ENCODE results near the gene RGS6.
A peak's percentile ranks its signal among the peaks of the same experiment; 100 is the strongest.

RGS6 gene

DNA sequence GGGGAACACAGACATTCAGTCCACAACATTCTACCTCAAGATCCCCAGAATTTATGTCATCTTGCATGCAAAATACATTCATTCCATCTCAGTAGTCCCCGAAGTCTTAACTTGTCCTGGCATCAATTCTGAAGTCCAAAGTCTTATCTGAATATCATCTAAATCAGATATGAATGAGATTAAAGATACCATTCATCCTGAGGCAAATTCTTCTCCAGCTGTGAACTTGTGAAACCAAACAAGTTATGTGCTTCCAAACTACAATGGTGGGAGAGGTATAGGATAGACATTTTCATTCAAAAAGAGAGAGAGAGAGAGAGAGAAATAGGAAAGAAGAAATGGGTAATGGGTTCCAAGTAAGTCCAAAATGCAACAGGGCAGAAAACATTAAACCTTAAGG, 571.0 kb downstream of the RGS6 start:
- FAIRE-seq (no peak), DNase-seq (ENCODE audit: insufficient read length) (no peak)
- TF ChIP-seq POLR2A (IDR thresholded peaks at IDR 0.05; ENCODE audit: low read depth, low read length) (no peak), POLR2AphosphoS5 (IDR thresholded peaks at IDR 0.05; ENCODE audit: low read depth, low read length) (no peak), TAF1 (IDR thresholded peaks at IDR 0.05; ENCODE audit: borderline replicate concordance, low read depth, low read length) (no peak)

DNA sequence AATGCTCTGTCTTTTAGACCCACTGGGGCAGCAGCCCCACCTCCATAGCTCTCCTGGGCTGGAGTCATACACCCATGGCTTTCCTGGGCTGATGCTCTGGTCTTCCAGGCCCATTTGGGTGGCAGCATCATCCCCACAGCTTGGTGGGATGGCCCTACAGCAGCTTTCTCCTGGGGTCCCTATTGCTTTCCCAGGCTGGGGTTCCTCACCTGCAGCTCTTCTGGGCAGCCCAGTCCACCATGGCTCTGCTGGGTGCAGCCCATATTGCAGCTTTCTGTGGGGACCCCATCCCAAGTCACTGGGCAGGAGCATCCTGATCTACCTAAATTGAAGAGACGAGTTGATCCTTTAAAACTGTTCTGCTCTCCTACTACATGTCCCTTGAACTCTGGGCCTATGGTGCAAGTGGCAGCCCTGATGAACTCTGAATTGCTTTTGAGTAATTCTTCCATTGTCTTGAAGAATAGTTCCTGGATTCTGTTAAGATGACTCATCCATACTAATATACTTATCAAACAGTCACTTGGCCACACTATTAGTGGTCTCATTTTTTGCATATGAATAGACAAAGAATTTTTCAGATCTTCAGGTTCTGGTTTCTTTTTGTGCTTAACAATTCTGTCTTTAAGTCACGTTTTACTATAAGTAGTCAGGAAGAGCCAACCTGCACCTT, 571.6 kb downstream of the RGS6 start:
- FAIRE-seq: no peak
- TF ChIP-seq POLR2AphosphoS5 (IDR thresholded peaks at IDR 0.05; ENCODE audit: low read depth, low read length) (no peak), TAF1 (IDR thresholded peaks at IDR 0.05; ENCODE audit: borderline replicate concordance, low read depth, low read length) (no peak), POLR2A (IDR thresholded peaks at IDR 0.05; ENCODE audit: low read depth, low read length) (no peak)

DNA sequence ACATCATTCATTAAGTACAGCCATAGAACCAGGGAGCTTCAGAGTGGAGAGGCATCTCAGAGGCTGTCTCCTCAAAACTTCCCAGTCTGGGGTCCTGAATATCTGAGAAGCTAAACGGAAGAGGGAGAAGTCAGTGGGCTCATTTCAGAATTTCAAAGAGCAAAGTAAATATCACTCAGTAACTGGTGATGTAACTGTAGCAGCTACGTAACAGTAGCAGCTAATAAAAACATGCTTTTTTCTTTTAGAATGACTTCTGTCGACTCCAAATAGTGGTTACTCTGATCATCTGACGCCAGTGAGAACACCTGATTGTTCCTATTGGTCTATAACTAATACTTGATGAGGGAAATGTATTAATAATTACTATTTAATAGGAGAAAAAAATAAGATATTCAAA, 578.3 kb downstream of the RGS6 start:
- TF ChIP-seq POLR2A (IDR thresholded peaks at IDR 0.05; ENCODE audit: low read depth, low read length) (no peak), POLR2AphosphoS5 (IDR thresholded peaks at IDR 0.05; ENCODE audit: low read depth, low read length) (no peak), TAF1 (IDR thresholded peaks at IDR 0.05; ENCODE audit: borderline replicate concordance, low read depth, low read length) (no peak)
- FAIRE-seq: no peak
- no peak for DNase-seq (ENCODE audit: insufficient read length)

More for the DNA sequence above, 571.6 kb downstream of the RGS6 start:
- no peak for DNase-seq (ENCODE audit: insufficient read length)

DNA sequence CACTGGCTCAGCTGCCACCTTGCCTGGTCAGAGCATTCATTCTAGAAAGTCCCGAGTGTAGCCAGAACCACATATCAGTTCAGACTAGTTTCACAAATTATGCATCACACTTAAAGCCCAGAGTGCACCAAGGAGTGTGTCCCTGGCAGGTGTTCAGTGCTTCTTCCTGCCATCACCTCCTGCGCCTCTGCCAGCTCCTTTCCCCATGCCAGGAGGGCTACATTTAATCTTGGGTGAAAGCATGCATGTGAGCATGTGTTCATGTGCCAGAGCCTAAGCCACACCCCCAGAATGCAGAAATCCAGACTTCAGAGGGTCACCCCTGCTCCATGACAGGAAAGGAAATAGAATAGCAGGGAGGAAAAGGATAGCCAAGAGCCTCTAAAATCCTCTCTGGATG, 580.1 kb downstream of the RGS6 start:
- TF ChIP-seq POLR2A (IDR thresholded peaks at IDR 0.05; ENCODE audit: low read depth, low read length) (no peak), TAF1 (IDR thresholded peaks at IDR 0.05; ENCODE audit: borderline replicate concordance, low read depth, low read length) (no peak), POLR2AphosphoS5 (IDR thresholded peaks at IDR 0.05; ENCODE audit: low read depth, low read length) (no peak)
- FAIRE-seq: no peak
- no peak for DNase-seq (ENCODE audit: insufficient read length)

DNA sequence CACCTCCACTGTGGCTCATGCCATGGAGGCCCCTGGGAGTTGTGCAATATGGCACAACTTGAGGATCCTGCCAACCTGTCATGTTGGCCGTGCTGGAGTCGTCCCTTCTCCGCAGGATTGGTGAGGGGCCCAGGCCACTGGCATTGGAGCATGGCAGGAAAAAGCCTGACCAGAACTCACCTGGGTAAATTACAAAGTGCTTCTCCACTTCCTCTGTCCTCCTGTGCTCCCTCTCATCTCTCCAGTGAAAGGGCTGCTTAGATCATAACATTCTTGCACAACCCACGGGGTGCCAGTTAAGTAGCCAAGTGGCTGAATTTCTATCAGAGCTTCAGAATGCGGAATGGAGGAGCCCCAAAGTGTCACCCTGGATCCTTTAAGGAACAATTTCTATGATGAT, 580.7 kb downstream of the RGS6 start:
- DNase-seq (ENCODE audit: insufficient read length): no peak
- no peak for FAIRE-seq
- TF ChIP-seq POLR2A (IDR thresholded peaks at IDR 0.05; ENCODE audit: low read depth, low read length) (no peak), TAF1 (IDR thresholded peaks at IDR 0.05; ENCODE audit: borderline replicate concordance, low read depth, low read length) (no peak), POLR2AphosphoS5 (IDR thresholded peaks at IDR 0.05; ENCODE audit: low read depth, low read length) (no peak)

DNA sequence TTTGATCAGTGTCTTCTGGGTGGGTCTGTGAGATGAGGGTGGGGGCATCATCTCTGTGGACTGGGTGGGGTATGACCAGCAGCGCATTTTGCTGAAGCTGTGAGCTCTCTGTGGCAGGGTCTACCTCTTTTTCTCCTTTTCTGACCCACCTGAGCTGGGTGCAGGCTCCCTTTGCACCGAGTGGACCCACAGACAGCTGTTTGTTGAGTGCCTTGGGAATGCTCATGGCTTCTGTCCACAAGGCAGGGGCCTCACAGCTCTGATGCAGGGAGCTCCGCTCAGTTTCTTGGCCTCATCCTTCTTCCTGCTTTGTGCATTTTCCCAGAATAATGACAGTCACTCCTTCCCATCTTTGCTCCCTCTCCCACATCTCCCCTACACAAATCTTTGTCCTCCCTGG, 581.1 kb downstream of the RGS6 start:
- TF ChIP-seq POLR2A (IDR thresholded peaks at IDR 0.05; ENCODE audit: low read depth, low read length) (no peak), POLR2AphosphoS5 (IDR thresholded peaks at IDR 0.05; ENCODE audit: low read depth, low read length) (no peak), TAF1 (IDR thresholded peaks at IDR 0.05; ENCODE audit: borderline replicate concordance, low read depth, low read length) (no peak)
- DNase-seq (ENCODE audit: insufficient read length) (no peak), FAIRE-seq (no peak)

DNA sequence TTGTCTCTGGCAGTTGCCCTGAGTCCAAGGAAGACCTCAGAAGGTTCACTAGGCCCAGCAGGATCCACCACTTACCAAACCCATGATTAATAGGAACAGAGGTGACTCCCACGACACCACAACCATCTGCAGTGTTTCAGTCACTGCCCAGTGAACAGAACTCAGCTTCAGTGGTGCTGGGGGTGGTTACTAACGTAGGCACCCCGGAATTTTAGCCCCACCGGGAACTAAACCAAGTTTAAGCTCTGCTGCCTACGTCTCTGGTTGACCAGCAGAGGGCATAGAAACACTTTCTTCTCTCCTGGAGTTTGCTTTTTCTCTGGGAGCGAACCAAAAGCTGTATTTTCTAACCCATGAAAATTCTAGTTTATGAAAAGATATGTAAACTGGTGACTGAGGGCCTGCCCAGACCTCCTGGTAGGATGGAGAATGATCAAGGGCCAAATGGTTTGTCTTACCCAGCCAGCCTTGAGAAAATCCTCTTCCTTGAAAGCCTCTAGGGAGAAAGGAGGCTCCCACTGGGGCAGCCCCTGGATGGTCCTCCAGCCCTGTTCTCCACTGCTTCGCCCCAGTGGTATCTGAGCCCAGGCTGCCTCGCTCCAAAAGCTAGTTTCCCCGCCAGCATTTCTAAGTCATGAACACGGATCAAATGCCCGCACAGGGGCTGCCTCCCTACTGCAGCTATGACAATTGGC, 581.9 kb downstream of the RGS6 start:
- no peak for DNase-seq (ENCODE audit: insufficient read length)
- FAIRE-seq: peak; percentile 81
- TF ChIP-seq POLR2AphosphoS5 (IDR thresholded peaks at IDR 0.05; ENCODE audit: low read depth, low read length) (no peak), TAF1 (IDR thresholded peaks at IDR 0.05; ENCODE audit: borderline replicate concordance, low read depth, low read length) (no peak), POLR2A (IDR thresholded peaks at IDR 0.05; ENCODE audit: low read depth, low read length) (no peak)

DNA sequence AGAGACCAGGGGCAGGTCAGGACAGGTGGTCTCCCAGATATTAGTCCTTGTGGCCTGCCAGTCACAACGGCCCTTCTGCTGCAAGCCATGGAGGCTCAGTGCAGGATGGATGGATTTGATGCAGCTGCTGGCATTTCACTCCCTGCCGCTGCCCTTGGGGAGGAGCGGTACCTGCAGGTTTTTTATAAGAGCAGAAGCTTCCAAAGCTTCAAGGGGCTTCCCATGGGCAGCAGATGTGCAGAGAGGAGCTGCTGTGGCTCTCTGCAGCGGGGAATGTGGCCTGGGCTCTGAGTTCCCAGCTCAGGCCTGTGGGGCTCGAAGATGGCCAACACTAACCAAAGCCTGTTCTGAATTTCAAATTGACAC, 582.4 kb downstream of the RGS6 start:
- FAIRE-seq (no peak), DNase-seq (ENCODE audit: insufficient read length) (no peak)
- no peak for TF ChIP-seq POLR2A (IDR thresholded peaks at IDR 0.05; ENCODE audit: low read depth, low read length)
- TF ChIP-seq POLR2AphosphoS5 (IDR thresholded peaks at IDR 0.05; ENCODE audit: low read depth, low read length): no peak
- no peak for TF ChIP-seq TAF1 (IDR thresholded peaks at IDR 0.05; ENCODE audit: borderline replicate concordance, low read depth, low read length)

DNA sequence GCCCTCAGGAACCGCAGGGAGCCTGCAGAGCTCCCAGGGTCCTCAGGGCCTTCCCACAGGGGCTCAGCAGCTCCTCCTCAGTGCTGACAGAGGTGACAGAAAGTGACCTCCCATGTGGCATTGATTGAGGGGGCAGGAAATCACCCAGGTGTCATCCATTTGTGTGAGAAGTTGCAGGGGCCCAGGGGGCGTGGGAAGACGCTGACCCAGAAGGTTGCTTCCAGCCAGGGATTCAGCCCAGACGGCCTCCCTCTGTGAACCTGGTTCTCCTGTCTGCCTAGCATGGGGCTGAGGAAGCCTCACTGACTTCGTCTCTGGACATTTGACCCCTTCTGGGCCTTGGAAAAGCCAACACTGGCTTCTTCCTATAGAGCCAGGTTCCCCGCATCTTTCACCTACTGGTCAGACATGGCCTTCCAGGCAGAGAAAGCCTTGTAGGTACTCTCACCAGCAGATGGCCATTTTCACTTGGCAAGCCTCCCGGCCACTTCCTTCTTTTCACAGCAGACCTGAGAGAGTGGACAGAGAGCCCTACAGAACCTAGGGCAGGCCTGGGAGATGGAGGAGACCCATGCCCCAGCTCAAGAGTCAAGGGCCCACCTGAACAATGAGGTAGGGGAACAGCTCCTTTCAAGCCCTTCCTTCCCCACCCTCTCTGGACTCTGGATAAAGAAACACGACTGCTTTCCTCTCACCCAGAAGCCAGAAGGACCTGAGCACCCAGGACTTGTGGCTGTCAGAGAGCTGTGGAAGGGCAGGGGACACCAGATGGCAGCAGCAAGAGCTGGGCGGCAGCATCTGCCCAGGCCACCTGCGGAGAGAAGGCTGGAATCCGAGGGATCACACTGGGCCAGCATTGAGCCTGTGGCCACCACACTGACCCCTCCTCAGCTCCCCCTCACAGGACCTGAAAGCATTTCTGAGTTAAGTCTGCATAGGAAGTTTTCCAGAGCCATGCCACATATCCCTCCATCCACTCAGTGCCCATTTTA, 583.8 kb downstream of the RGS6 start:
- TF ChIP-seq POLR2A (IDR thresholded peaks at IDR 0.05; ENCODE audit: low read depth, low read length) (no peak), TAF1 (IDR thresholded peaks at IDR 0.05; ENCODE audit: borderline replicate concordance, low read depth, low read length) (no peak), POLR2AphosphoS5 (IDR thresholded peaks at IDR 0.05; ENCODE audit: low read depth, low read length) (no peak)
- DNase-seq (ENCODE audit: insufficient read length) (no peak), FAIRE-seq (no peak)

DNA sequence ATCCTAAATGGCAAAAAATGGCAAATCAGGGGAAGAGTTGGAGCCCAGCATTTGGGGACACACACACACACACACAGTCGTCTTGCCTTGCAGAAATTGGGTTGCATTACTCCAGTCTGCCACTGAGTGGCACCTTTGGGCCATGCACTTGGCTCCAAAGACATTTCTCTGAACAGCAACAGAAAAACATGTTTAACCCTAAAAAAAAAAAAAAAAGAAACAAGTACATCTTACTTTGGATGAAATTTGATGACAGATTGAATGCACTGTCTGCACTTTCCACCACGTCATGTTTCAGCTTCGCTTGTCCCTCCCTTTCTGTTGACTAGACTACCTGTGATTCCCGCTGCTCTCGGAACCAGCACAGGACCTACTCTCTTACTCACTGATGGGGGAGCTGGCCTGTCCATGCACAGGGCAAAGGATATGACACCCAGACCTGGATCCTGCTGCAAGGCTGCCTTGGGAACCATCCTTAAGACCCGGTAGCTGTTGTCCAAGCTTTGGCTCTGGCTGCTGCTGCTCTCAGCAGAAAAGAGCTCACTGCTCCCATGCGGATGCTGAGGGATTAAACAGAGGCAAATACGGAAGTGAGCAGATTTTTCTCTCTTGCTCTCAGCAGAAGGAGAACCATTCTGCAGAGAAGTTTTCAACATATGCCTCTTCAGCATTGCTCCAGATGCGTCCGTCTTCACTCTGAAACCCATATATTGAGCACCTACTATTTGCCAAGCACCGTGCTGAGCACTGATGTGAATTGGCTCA, 584.9 kb downstream of the RGS6 start:
- peak; percentile 83 for FAIRE-seq
- TF ChIP-seq TAF1 (IDR thresholded peaks at IDR 0.05; ENCODE audit: borderline replicate concordance, low read depth, low read length): no peak
- no peak for TF ChIP-seq POLR2A (IDR thresholded peaks at IDR 0.05; ENCODE audit: low read depth, low read length)
- no peak for TF ChIP-seq POLR2AphosphoS5 (IDR thresholded peaks at IDR 0.05; ENCODE audit: low read depth, low read length)
- no peak for DNase-seq (ENCODE audit: insufficient read length)

DNA sequence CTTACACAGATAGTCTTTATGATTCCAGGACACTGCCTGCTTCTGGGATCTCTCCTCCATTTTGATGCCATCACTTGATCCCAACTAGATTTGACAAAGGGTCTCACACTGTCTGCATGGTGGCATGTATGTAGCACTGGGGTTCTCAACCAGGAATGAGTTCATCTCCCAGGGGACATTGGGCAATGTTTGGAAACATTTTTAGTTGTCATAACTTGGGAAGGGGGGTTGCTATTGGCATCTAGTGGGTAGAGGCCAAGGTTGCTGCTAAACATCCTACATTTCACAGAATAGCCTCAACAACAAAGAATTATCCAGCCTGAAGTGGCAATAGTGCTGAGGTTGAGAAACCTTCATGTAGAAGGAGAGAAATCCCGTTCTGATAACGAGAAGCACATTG, 585.5 kb downstream of the RGS6 start:
- no peak for FAIRE-seq

More for the DNA sequence above, 585.5 kb downstream of the RGS6 start:
- DNase-seq (ENCODE audit: insufficient read length): no peak
- TF ChIP-seq TAF1 (IDR thresholded peaks at IDR 0.05; ENCODE audit: borderline replicate concordance, low read depth, low read length) (no peak), POLR2A (IDR thresholded peaks at IDR 0.05; ENCODE audit: low read depth, low read length) (no peak), POLR2AphosphoS5 (IDR thresholded peaks at IDR 0.05; ENCODE audit: low read depth, low read length) (no peak)

Data from GM12892 (cell line).